ENCODE results near the gene EFS.

The EFS gene

GRCh38 chr14:23365036-23365731, at the start of gene EFS:
Gene EFS, minus strand, starts transcription at chr14:23365172. Its CDS starts 147 bp downstream, at chr14:23365025.
- Histone ChIP-seq H3K27ac (ENCODE audit: low read length) (peak within 1 kb of the TSS; percentile 86), H3K36me3 (ENCODE audit: control insufficient read depth in 1 of 2, insufficient read depth in 2 of 2, low read length in 2 of 2) (peaks cover 0 to 11% of the 10 kb centered on the region in 2 donors), H3K4me1 (ENCODE audit: control insufficient read depth in 1 of 2, insufficient read depth in 2 of 2, low read length in 2 of 2) (peaks cover 10 to 46% of the 10 kb centered on the region in 2 donors), H3K9me3 (ENCODE audit: control insufficient read depth in 1 of 2, low read length in 2 of 2) (no peaks in the 10 kb centered on the region), H3K4me3 (ENCODE audit: low read depth in 1 of 2, low read length in 2 of 2) (peak within 1 kb of the TSS; percentile 57 to 74), H3K27me3 (ENCODE audit: low read depth, low read length) (no peaks in the 10 kb centered on the region)

- no peaks in the 10 kb centered on the region for H3K9me3 ChIP-seq (ENCODE audit: control insufficient read depth in 1 of 2, low read length in 2 of 2)
- no peaks in the 10 kb centered on the region for H3K36me3 ChIP-seq (ENCODE audit: control insufficient read depth in 1 of 2, insufficient read depth in 2 of 2, low read length in 2 of 2)
- H3K27ac ChIP-seq (ENCODE audit: low read length) = no peak overlapping the region
- no peaks in the 10 kb centered on the region for H3K4me1 ChIP-seq (ENCODE audit: control insufficient read depth in 1 of 2, insufficient read depth in 2 of 2, low read length in 2 of 2)
- no peak overlapping the region for H3K4me3 ChIP-seq (ENCODE audit: low read depth in 1 of 2, low read length in 2 of 2)
- H3K27me3 ChIP-seq (ENCODE audit: low read depth, low read length) = no peaks in the 10 kb centered on the region
Measured at GRCh38 chr14:23414254-23414653, 49.3 kb upstream of the EFS start.

GRCh38 chr14:23413681-23414080, 48.7 kb upstream of the EFS start:
- Histone ChIP-seq H3K4me1 (ENCODE audit: control insufficient read depth in 1 of 2, insufficient read depth in 2 of 2, low read length in 2 of 2) (no peaks in the 10 kb centered on the region), H3K36me3 (ENCODE audit: control insufficient read depth in 1 of 2, insufficient read depth in 2 of 2, low read length in 2 of 2) (no peaks in the 10 kb centered on the region), H3K9me3 (ENCODE audit: control insufficient read depth in 1 of 2, low read length in 2 of 2) (no peaks in the 10 kb centered on the region), H3K4me3 (ENCODE audit: low read depth in 1 of 2, low read length in 2 of 2) (no peak overlapping the region), H3K27me3 (ENCODE audit: low read depth, low read length) (no peaks in the 10 kb centered on the region), H3K27ac (ENCODE audit: low read length) (no peak overlapping the region)

GRCh38 chr14:23411563-23412525, 46.9 kb upstream of the EFS start:
- Histone ChIP-seq H3K4me3 (ENCODE audit: low read depth in 1 of 2, low read length in 2 of 2) (no peak overlapping the region), H3K36me3 (ENCODE audit: control insufficient read depth in 1 of 2, insufficient read depth in 2 of 2, low read length in 2 of 2) (no peaks in the 10 kb centered on the region), H3K27ac (ENCODE audit: low read length) (no peak overlapping the region), H3K27me3 (ENCODE audit: low read depth, low read length) (no peaks in the 10 kb centered on the region), H3K4me1 (ENCODE audit: control insufficient read depth in 1 of 2, insufficient read depth in 2 of 2, low read length in 2 of 2) (no peaks in the 10 kb centered on the region), H3K9me3 (ENCODE audit: control insufficient read depth in 1 of 2, low read length in 2 of 2) (no peaks in the 10 kb centered on the region)

GRCh38 chr14:23409966-23410635, 45.1 kb upstream of the EFS start:
- Histone ChIP-seq H3K36me3 (ENCODE audit: control insufficient read depth in 1 of 2, insufficient read depth in 2 of 2, low read length in 2 of 2) (no peaks in the 10 kb centered on the region), H3K27ac (ENCODE audit: low read length) (no peak overlapping the region), H3K9me3 (ENCODE audit: control insufficient read depth in 1 of 2, low read length in 2 of 2) (no peaks in the 10 kb centered on the region), H3K4me1 (ENCODE audit: control insufficient read depth in 1 of 2, insufficient read depth in 2 of 2, low read length in 2 of 2) (no peaks in the 10 kb centered on the region), H3K4me3 (ENCODE audit: low read depth in 1 of 2, low read length in 2 of 2) (no peak overlapping the region), H3K27me3 (ENCODE audit: low read depth, low read length) (no peaks in the 10 kb centered on the region)

- H3K9me3 ChIP-seq (ENCODE audit: control insufficient read depth in 1 of 2, low read length in 2 of 2) = no peaks in the 10 kb centered on the region
- H3K4me3 ChIP-seq (ENCODE audit: low read depth in 1 of 2, low read length in 2 of 2) = no peak overlapping the region
- H3K27me3 ChIP-seq (ENCODE audit: low read depth, low read length) = no peaks in the 10 kb centered on the region
- H3K4me1 ChIP-seq (ENCODE audit: control insufficient read depth in 1 of 2, insufficient read depth in 2 of 2, low read length in 2 of 2) = no peaks in the 10 kb centered on the region
- no peaks in the 10 kb centered on the region for H3K36me3 ChIP-seq (ENCODE audit: control insufficient read depth in 1 of 2, insufficient read depth in 2 of 2, low read length in 2 of 2)
- H3K27ac ChIP-seq (ENCODE audit: low read length) = no peak overlapping the region
Measured at GRCh38 chr14:23409475-23409874, 44.5 kb upstream of the EFS start.

GRCh38 chr14:23408307-23408630, 43.3 kb upstream of the EFS start:
- no peaks in the 10 kb centered on the region for H3K36me3 ChIP-seq (ENCODE audit: control insufficient read depth in 1 of 2, insufficient read depth in 2 of 2, low read length in 2 of 2)
- H3K4me1 ChIP-seq (ENCODE audit: control insufficient read depth in 1 of 2, insufficient read depth in 2 of 2, low read length in 2 of 2) = no peaks in the 10 kb centered on the region
- no peak overlapping the region for H3K4me3 ChIP-seq (ENCODE audit: low read depth in 1 of 2, low read length in 2 of 2)
- no peaks in the 10 kb centered on the region for H3K27me3 ChIP-seq (ENCODE audit: low read depth, low read length)
- no peak overlapping the region for H3K27ac ChIP-seq (ENCODE audit: low read length)
- no peaks in the 10 kb centered on the region for H3K9me3 ChIP-seq (ENCODE audit: control insufficient read depth in 1 of 2, low read length in 2 of 2)

GRCh38 chr14:23407516-23408306, 42.7 kb upstream of the EFS start, which contains the start of gene MYH6:
Gene MYH6, minus strand, starts transcription at chr14:23408273. Its CDS starts 1,050 bp downstream, at chr14:23407223.
- Histone ChIP-seq H3K4me3 (ENCODE audit: low read depth in 1 of 2, low read length in 2 of 2) (no peak within 1 kb of the TSS), H3K27me3 (ENCODE audit: low read depth, low read length) (no peaks in the 10 kb centered on the region), H3K27ac (ENCODE audit: low read length) (no peak within 1 kb of the TSS), H3K9me3 (ENCODE audit: control insufficient read depth in 1 of 2, low read length in 2 of 2) (no peaks in the 10 kb centered on the region), H3K36me3 (ENCODE audit: control insufficient read depth in 1 of 2, insufficient read depth in 2 of 2, low read length in 2 of 2) (no peaks in the 10 kb centered on the region), H3K4me1 (ENCODE audit: control insufficient read depth in 1 of 2, insufficient read depth in 2 of 2, low read length in 2 of 2) (no peaks in the 10 kb centered on the region)

GRCh38 chr14:23406725-23407355, 41.9 kb upstream of the EFS start:
- Histone ChIP-seq H3K4me3 (ENCODE audit: low read depth in 1 of 2, low read length in 2 of 2) (no peak overlapping the region), H3K27ac (ENCODE audit: low read length) (no peak overlapping the region), H3K9me3 (ENCODE audit: control insufficient read depth in 1 of 2, low read length in 2 of 2) (no peaks in the 10 kb centered on the region), H3K4me1 (ENCODE audit: control insufficient read depth in 1 of 2, insufficient read depth in 2 of 2, low read length in 2 of 2) (no peaks in the 10 kb centered on the region), H3K36me3 (ENCODE audit: control insufficient read depth in 1 of 2, insufficient read depth in 2 of 2, low read length in 2 of 2) (no peaks in the 10 kb centered on the region), H3K27me3 (ENCODE audit: low read depth, low read length) (no peaks in the 10 kb centered on the region)

GRCh38 chr14:23406244-23406643, 41.3 kb upstream of the EFS start:
- H3K27ac ChIP-seq (ENCODE audit: low read length) = no peak overlapping the region
- no peak overlapping the region for H3K4me3 ChIP-seq (ENCODE audit: low read depth in 1 of 2, low read length in 2 of 2)
- no peaks in the 10 kb centered on the region for H3K4me1 ChIP-seq (ENCODE audit: control insufficient read depth in 1 of 2, insufficient read depth in 2 of 2, low read length in 2 of 2)
- no peaks in the 10 kb centered on the region for H3K27me3 ChIP-seq (ENCODE audit: low read depth, low read length)
- no peaks in the 10 kb centered on the region for H3K36me3 ChIP-seq (ENCODE audit: control insufficient read depth in 1 of 2, insufficient read depth in 2 of 2, low read length in 2 of 2)
- no peaks in the 10 kb centered on the region for H3K9me3 ChIP-seq (ENCODE audit: control insufficient read depth in 1 of 2, low read length in 2 of 2)

All from muscle layer of duodenum (tissue), 2 donors.